Measurements from ENCODE around the gene CNTN1. TPM values are rescaled to one million over a fixed set of nuclear protein-coding genes. Genes with fewer than 3 reads are reported as not detected.

Gene CNTN1
- total and polyA plus RNA-seq, 12 donors: 0.07 to 0.90 (median 0.21) TPM; not detected in 1

DNA sequence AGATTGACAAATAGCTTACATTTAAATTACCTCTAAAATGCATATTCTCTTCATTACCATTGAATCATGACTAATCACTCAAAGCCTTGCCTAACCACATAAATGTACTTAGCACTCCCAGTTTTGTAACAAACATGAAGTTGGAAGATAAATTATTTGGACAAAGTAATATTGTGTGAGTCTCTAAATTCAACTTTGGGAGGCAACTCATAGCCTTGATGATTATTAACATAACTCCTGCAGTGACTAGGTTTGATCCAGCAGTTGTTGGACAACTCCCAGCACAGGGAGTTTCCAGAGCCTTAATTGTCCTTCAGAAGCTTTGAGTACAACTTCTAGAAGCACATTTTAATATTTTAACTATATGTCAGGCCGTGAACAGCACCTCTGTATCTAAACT lies 342.4 kb downstream of the CNTN1 start:
- Histone ChIP-seq H3K27ac (no peak overlapping the region), H3K9me3 (no peaks in the 10 kb centered on the region), H3K4me3 (no peak overlapping the region), H3K36me3 (no peaks in the 10 kb centered on the region), H3K4me1 (no peaks in the 10 kb centered on the region), H3K27me3 (no peaks in the 10 kb centered on the region)
- TF ChIP-seq, protein P1, sequence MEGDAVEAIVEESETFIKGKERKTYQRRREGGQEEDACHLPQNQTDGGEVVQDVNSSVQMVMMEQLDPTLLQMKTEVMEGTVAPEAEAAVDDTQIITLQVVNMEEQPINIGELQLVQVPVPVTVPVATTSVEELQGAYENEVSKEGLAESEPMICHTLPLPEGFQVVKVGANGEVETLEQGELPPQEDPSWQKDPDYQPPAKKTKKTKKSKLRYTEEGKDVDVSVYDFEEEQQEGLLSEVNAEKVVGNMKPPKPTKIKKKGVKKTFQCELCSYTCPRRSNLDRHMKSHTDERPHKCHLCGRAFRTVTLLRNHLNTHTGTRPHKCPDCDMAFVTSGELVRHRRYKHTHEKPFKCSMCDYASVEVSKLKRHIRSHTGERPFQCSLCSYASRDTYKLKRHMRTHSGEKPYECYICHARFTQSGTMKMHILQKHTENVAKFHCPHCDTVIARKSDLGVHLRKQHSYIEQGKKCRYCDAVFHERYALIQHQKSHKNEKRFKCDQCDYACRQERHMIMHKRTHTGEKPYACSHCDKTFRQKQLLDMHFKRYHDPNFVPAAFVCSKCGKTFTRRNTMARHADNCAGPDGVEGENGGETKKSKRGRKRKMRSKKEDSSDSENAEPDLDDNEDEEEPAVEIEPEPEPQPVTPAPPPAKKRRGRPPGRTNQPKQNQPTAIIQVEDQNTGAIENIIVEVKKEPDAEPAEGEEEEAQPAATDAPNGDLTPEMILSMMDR (IDR thresholded peaks at IDR 0.05): no peak
- ATAC-seq: no peak
- intact Hi-C loops (cut with DNase I): no loop called here
- WGBS, 2 donors: 57 to 68% methylated on average over 1 of the region's 1 CpG
- no peak for DNase-seq

DNA sequence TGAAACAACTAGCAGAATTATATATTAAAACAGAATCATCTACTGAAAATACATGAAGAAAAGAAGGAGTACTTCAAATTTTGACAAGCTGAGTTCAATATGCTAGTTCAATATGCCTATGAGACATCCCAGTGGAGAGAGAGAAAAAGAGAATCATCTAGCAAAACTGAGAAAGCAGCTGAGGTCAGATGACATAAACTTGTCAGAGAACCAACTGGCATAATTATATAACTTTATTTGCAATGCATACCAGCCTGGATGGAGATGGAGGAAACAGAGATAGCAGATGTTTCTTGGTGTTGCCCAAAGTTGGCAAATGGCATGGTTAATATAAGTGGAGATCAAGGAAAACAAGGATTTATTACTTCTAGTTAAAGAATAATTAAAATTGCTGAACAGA lies 347.2 kb downstream of the CNTN1 start:
- H3K27me3 ChIP-seq: no peaks in the 10 kb centered on the region
- H3K27ac ChIP-seq: no peak overlapping the region
- TF ChIP-seq, protein P1 (IDR thresholded peaks at IDR 0.05): no peak
- intact Hi-C loops (cut with DNase I): no loop called here
- H3K36me3 ChIP-seq: no peaks in the 10 kb centered on the region
- no peaks in the 10 kb centered on the region for H3K4me1 ChIP-seq
- DNase-seq: no peak
- no peak for ATAC-seq
- peaks cover 0 to 3% (median 0%) of the 10 kb centered on the region in 11 donors for H3K9me3 ChIP-seq
- no peak overlapping the region for H3K4me3 ChIP-seq

DNA sequence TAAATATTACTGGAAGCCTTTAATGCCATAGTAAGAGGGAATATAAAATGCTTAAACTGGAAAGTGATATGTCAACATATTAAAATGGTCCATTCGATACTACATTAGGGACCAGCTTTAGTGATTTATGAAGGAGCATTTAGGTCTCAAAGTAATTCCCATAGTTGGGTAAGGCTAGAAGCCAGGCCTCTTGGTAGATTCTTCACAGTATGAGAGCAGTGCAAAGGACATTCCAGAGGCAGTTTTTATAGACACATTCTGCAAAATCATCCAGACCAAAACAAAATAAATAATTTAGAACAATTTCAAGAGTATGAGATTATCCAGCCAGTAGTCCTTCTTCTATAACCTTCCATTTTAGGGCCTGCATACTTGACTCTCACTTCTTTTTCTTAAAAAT lies 353.3 kb downstream of the CNTN1 start:
- no peak for DNase-seq
- no peak for ATAC-seq
- Histone ChIP-seq H3K9me3 (peaks cover 0 to 3% (median 0%) of the 10 kb centered on the region in 11 donors), H3K4me1 (no peaks in the 10 kb centered on the region), H3K27me3 (no peaks in the 10 kb centered on the region), H3K4me3 (no peak overlapping the region), H3K36me3 (no peaks in the 10 kb centered on the region), H3K27ac (no peak overlapping the region)
- 79 to 92% methylated on average over 1 of the region's 1 CpG for WGBS, 2 donors
- TF ChIP-seq, protein P1 (IDR thresholded peaks at IDR 0.05): no peak
- intact Hi-C loops (cut with DNase I): no loop called here

DNA sequence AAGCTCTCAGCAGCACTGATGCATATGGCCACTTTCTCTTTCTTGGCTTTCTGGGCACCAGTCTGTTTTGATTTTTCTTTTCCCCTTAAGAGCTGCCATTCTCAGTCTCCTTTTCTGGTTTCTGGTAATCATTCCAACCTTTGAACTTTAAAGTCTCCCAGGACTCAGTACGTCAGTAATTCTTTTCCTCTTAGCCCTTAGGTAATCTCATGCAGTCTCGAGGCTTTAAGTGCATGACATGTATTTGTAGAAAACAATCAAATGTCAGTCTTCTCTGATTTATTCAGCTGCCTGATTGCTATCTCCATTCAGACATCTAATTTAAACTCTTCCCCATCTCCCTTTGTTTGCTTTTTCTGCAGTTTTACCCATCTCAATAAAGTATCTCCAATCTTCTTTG lies 356.8 kb downstream of the CNTN1 start:
- H3K27me3 ChIP-seq: no peaks in the 10 kb centered on the region
- DNase-seq: no peak
- H3K36me3 ChIP-seq: no peaks in the 10 kb centered on the region
- H3K4me3 ChIP-seq: no peak overlapping the region
- TF ChIP-seq, protein P1 (IDR thresholded peaks at IDR 0.05): no peak
- H3K4me1 ChIP-seq: no peaks in the 10 kb centered on the region
- no peak overlapping the region for H3K27ac ChIP-seq
- intact Hi-C loops (cut with DNase I): no loop called here
- peaks cover 0 to 3% (median 0%) of the 10 kb centered on the region in 11 donors for H3K9me3 ChIP-seq
- no peak for ATAC-seq
- WGBS, 2 donors: 38 to 39% methylated on average over 2 of the region's 2 CpGs

Measured in heart right ventricle (tissue), 16 donors.